GM12864 (cell line): ENCODE measurements around the gene CPSF2.
"Not testable (repeated sequence)": the region's sequence is repeated elsewhere in the genome, so short reads cannot be mapped to it uniquely, and the experiment has no call there.

Source experiments
- DNase-seq: peaks from one replicate; pipeline ENCODE4 v3.0.0-alpha.2; 2011; ENCODE audit warnings: low read depth
- H3K4me3 ChIP-seq: 2 replicates; pipeline ENCODE4 v1.5.1; 2011; ENCODE audit warnings: mild to moderate bottlenecking, low read depth, low read length, control low read depth
- CTCF ChIP-seq: IDR thresholded peaks from 2 replicates; pipeline ENCODE4 v1.5.1; 2011; ENCODE audit warnings: low read depth, mild to moderate bottlenecking, moderate library complexity, low read length, control low read depth, inconsistent platforms; ENCODE audit errors: missing control alignments

CPSF2 gene

DNA sequence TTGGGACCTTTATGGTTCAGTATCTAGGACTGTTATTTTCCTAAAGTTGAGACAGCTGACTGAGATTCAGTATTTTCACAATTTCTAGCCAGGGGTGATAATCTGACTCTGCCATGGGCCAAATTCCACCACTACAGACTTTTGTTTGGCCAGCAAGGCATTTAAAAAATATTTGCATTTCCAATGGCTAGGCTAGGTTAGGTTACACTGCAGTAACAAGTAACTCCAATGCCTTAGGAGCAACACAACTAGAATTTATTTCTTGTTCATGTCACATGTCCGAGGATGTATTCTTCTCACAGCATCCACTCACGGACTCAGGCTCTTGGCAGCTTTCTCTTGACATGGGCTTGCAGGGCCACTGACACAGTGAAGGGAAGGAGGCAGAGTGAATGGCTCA, 83.0 kb downstream of the CPSF2 start:
- TF ChIP-seq CTCF: no peak
- H3K4me3 ChIP-seq: no peak overlapping the region
- DNase-seq: no peak

DNA sequence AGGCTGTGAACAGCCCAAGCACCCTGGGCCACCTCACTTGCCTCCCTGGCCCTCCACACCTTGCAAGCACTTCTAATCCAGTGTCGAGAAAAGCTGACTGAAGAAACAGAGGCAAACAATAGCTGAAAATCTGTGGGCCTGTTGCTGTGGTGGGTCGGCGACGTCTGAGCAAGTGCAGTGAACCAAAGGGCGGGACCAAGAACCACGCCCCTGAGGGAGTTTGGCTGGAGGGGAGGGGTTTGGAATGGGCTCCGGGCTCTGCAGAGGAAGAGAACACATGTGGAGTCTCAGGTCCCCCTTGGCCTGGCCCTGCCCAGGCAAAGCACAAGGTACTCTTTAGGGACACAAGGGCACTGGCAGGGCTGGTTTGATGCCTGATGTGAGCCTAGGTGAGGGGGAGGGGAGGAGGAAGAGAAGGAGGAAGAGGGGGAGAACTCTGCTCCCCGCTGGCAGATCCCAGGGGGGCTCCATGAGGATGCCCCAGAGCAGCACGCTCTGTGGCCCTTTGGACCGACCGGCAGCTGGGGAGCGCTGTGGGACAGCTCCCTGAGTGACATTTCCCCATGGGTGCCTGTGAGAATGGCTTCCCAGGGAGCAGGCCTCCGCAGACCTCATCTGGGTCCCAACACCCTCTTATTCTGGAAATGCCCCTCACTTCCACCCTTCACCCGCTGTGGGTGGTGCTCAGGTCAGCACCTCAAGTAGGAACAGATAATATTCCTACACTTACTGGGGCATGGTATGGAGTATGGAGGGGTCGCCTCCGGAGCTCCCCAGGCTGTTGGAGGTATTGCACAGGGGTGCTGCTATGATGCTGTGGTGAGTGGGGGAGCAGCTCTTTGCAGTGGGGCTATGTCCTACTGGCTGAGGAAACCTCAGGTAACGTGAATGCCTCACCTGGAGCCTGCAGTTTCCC, 85.5 kb downstream of the CPSF2 start:
- TF ChIP-seq CTCF: no peak
- DNase-seq: no peak
- no peak overlapping the region for H3K4me3 ChIP-seq

- no peak for DNase-seq
- TF ChIP-seq CTCF: no peak
- no peak overlapping the region for H3K4me3 ChIP-seq
Measured at GRCh38 chr14:92207928-92208265, 86.1 kb downstream of the CPSF2 start.

DNA sequence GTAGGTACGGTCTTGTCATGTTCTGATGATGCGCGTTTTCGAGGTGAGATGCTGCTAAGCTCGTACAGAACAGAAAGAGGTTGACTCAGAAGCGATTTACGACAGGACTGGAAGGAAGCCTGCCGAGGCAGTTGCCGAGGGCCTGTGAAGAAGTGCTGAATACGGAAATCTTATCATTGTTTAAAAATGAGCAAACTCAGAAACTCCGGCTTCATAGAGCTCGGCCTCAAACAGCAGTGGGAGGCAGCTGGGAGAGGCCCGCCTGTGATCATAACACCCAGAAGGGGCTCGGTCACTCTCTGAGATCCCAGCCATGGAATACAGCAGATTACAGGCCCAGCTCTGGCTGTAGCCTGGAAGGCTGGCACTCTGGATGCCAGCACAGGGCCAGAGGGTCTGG, 87.4 kb downstream of the CPSF2 start:
- no peak overlapping the region for H3K4me3 ChIP-seq
- no peak for TF ChIP-seq CTCF
- DNase-seq: no peak

DNA sequence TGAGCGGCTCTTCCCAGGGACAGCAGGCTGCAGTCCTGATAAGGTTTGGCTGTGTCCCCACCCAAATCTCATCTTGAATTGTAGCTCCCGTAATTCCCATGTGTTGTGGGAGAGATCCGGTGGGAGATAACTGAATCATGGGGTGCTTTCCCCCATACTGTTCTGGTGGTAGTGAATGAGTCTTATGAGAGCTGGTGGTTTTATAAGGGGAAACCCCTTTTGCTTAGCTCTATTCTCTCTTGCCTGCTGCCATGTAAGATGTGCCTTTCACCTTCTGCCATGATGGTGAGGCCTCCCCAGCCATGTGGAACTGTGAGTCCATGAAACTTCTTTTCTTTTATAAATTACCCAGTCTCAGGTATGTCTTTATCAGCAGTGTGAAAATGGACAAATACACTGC, 91.4 kb downstream of the CPSF2 start:
- not testable (repeated sequence) for DNase-seq, H3K4me3 ChIP-seq

- DNase-seq: no peak
- TF ChIP-seq CTCF: no peak
- H3K4me3 ChIP-seq: no peak overlapping the region
Measured at GRCh38 chr14:92215579-92215978, 93.8 kb downstream of the CPSF2 start.

- DNase-seq: no peak
- no peak for TF ChIP-seq CTCF
Measured at GRCh38 chr14:92217936-92218335, 96.2 kb downstream of the CPSF2 start.

More at GRCh38 chr14:92217936-92218335, 96.2 kb downstream of the CPSF2 start:
- no peak overlapping the region for H3K4me3 ChIP-seq
